GM12891 (cell line): ENCODE results near the gene ACSF3.

ENCODE experiments used
- PAX5 ChIP-seq: IDR thresholded peaks from 2 replicates; pipeline ENCODE4 v1.6.1; 2011; ENCODE audit warnings: low read length, moderate library complexity, mild to moderate bottlenecking; ENCODE audit not compliant: insufficient read depth, severe bottlenecking
- POLR2A ChIP-seq: IDR thresholded peaks from 2 replicates; pipeline ENCODE4 v1.6.1; 2011; ENCODE audit warnings: low read depth, low read length, control low read depth
- POLR2AphosphoS5 ChIP-seq: IDR thresholded peaks from 2 replicates; pipeline ENCODE4 v1.6.1; 2011; ENCODE audit warnings: low read depth, low read length, control low read depth
- POU2F2 ChIP-seq: IDR thresholded peaks from 2 replicates; pipeline ENCODE4 v1.6.1; 2011; ENCODE audit warnings: low read depth, mild to moderate bottlenecking, control low read depth, low read length, moderate library complexity
- SPI1 ChIP-seq: IDR thresholded peaks from 2 replicates; pipeline ENCODE4 v1.6.1; 2011; ENCODE audit warnings: low read depth, low read length, control low read depth
- TAF1 ChIP-seq: IDR thresholded peaks from 2 replicates; pipeline ENCODE4 v1.6.1; 2011; ENCODE audit warnings: low read depth, low read length, control low read depth

DNA sequence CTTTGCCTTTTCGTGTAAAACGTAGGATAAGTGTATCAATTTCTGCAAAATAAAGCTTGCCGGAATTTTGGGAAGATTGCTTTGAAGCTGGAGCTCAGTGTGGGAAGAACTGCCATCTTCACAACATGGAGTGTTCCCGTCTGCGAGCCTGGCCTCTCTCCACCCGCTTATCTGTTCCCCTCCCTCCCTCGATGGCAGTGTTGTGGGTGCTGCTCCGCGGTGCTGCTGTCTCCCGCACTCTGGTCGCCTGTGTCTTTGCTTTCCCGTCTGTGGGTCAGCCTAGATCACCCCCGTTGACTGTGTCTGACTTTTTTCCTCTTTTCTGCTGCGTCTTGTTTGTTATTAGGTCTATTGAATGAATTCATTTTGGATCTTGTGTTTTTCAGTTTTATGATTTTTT is 17.0 kb downstream of the ACSF3 start:
- TF ChIP-seq POLR2AphosphoS5 (no peak), PAX5 (no peak), POLR2A (no peak), TAF1 (no peak), SPI1 (no peak), POU2F2 (no peak)
